GM18505 (cell line): ENCODE measurements around the gene NOD1.

ENCODE experiments used
- ATAC-seq: cut with Tn5 transposase; IDR thresholded peaks from one replicate; pipeline ENCODE4 v1.9.1; 2021; ENCODE audit not compliant: unreplicated experiment
- POLR2A ChIP-seq: IDR thresholded peaks from 4 replicates; pipeline ENCODE4 v1.6.1; 2011; ENCODE audit warnings: borderline replicate concordance; ENCODE audit not compliant: insufficient read depth, insufficient read length; ENCODE audit errors: extremely low read depth

Gene NOD1

GRCh38 chr7:30479202-30480120 is 877 bp upstream of the NOD1 start:
- no peak for TF ChIP-seq POLR2A
- no peak for ATAC-seq

GRCh38 chr7:30476459-30477145 is 2.0 kb downstream of the NOD1 start:
- no peak for ATAC-seq
- no peak for TF ChIP-seq POLR2A

- no peak for TF ChIP-seq POLR2A
- no peak for ATAC-seq
These were observed 3.0 kb downstream of the NOD1 start for GRCh38 chr7:30475580-30475979.

GRCh38 chr7:30474893-30475292 is 3.7 kb downstream of the NOD1 start:
- no peak for ATAC-seq
- TF ChIP-seq POLR2A, result no peak

- TF ChIP-seq POLR2A, result no peak
- ATAC-seq, result no peak
These were observed 4.1 kb downstream of the NOD1 start for GRCh38 chr7:30474485-30474884.

GRCh38 chr7:30473903-30474302 is 4.7 kb downstream of the NOD1 start:
- no peak for TF ChIP-seq POLR2A
- ATAC-seq, result no peak

GRCh38 chr7:30472784-30473775 is 5.5 kb downstream of the NOD1 start:
- no peak for TF ChIP-seq POLR2A
- ATAC-seq, result no peak

GRCh38 chr7:30472081-30472783 is 6.4 kb downstream of the NOD1 start:
- no peak for TF ChIP-seq POLR2A
- no peak for ATAC-seq

- no peak for TF ChIP-seq POLR2A
- no peak for ATAC-seq
These were observed 7.4 kb downstream of the NOD1 start for GRCh38 chr7:30471205-30471604.

- no peak for TF ChIP-seq POLR2A
- no peak for ATAC-seq
These were observed 7.8 kb downstream of the NOD1 start for GRCh38 chr7:30470771-30471170.

- TF ChIP-seq POLR2A, result no peak
- no peak for ATAC-seq
These were observed 8.3 kb downstream of the NOD1 start for GRCh38 chr7:30470163-30470770.

GRCh38 chr7:30469303-30469702 is 9.3 kb downstream of the NOD1 start:
- ATAC-seq, result no peak

GRCh38 chr7:30468791-30469190 is 9.8 kb downstream of the NOD1 start:
- no peak for TF ChIP-seq POLR2A
- ATAC-seq, result no peak

More at GRCh38 chr7:30469303-30469702, 9.3 kb downstream of the NOD1 start:
- no peak for TF ChIP-seq POLR2A

GRCh38 chr7:30468041-30468440 is 10.5 kb downstream of the NOD1 start:
- no peak for ATAC-seq

More at GRCh38 chr7:30468041-30468440, 10.5 kb downstream of the NOD1 start:
- no peak for TF ChIP-seq POLR2A
